Psoas muscle (tissue), 8 donors: ENCODE data around the gene C16orf74. TPM values are rescaled to one million over a fixed set of nuclear protein-coding genes. Genes with fewer than 3 reads are reported as not detected.

Experiments
- ATAC-seq, 4 donors: fragments of 200-7000 bp; cut with Tn5 transposase; one replicate each; pipeline ENCODE4 v1.9.1; 2020; ENCODE audit warnings: moderate library complexity in 3 of 4, mild to moderate bottlenecking in 2 of 4
- DNase-seq, 2 donors: peaks; one replicate each; pipeline ENCODE4 v3.0.0-alpha.2; 2020
- H3K27ac ChIP-seq: fragments of 200-600 bp; one replicate; pipeline ENCODE4 v1.8.0; 2022
- H3K27me3 ChIP-seq, 3 donors: fragments of 200-600 bp in 1 of 3; one replicate each; pipeline versions ENCODE4 v1.6.1 to v1.8.0; 2013 to 2022; ENCODE audit warnings: low read length in 2 of 3, mild to moderate bottlenecking in 2 of 3, moderate library complexity in 1 of 3; ENCODE audit not compliant: insufficient read depth in 3 of 3
- H3K36me3 ChIP-seq, 2 donors: fragments of 200-600 bp in 1 of 2; one replicate each; pipeline versions ENCODE4 v1.6.1 to v1.8.0; 2013 to 2022; ENCODE audit warnings: low read depth in 1 of 2, mild to moderate bottlenecking in 1 of 2, moderate library complexity in 1 of 2; ENCODE audit not compliant: insufficient read depth in 1 of 2
- H3K4me1 ChIP-seq: fragments of 200-600 bp; one replicate; pipeline ENCODE4 v1.8.0; 2022
- H3K4me3 ChIP-seq: fragments of 200-600 bp; one replicate; pipeline ENCODE4 v1.8.0; 2022; ENCODE audit warnings: mild to moderate bottlenecking
- H3K9me3 ChIP-seq: fragments of 200-600 bp; one replicate; pipeline ENCODE4 v1.8.0; 2022
- CTCF ChIP-seq: fragments of 200-600 bp; IDR thresholded peaks from one replicate; pipeline ENCODE4 v1.8.0; 2022; ENCODE audit warnings: antibody characterized with exemption
- WGBS, 3 donors: extraction: QIAGEN DNeasy Blood & Tissue Kit; methylation state at CpG; one replicate each; pipeline versions ENCODE4 v1.1.6 to v1.1.7; 2013; 5-methylcytosine and 5-hydroxymethylcytosine counted together
- intact Hi-C, 2 donors: fragments of 100-400 bp; cut with DNase I; formaldehyde crosslinking; loops; one replicate each; pipeline versions ENCODE4 v1.11.0 to v1.14.2; 2022
- polyA plus RNA-seq, 3 donors: library from polyadenylated mRNA; stranded (reverse); fragments of 200-250 nt; gene quantifications; one replicate each; pipeline ENCODE4 v1.2.3, GENCODE V29; 2013
- total RNA-seq, 4 donors: library from RNA; stranded (reverse); fragmentation: NEBNext Ultra II Directional in 2 of 4; extraction: Animal tissue kit (Norgen Biotek cat#: 25700) in 2 of 4; gene quantifications; one replicate each; pipeline versions ENCODE4 v1.2.1 to v1.2.4, GENCODE V29; 2021 to 2023
- donor health status: healthy with polysubstance abuse.
- donor health status: DM: no; HTN: no; CAD: no; lungs with moderate emphysema.
- donor health status: Bipolar disorder and iron deficiency.
- donor health status: healthy.
- donor health status: DM: yes; HTN: yes; CAD: no.
- donor health status: DM: no; HTN: no; CAD: no.
- donor health status: DM: no; HTN: no; CAD: no.
- donor health status: DM: yes; HTN: yes; CAD: no.

Gene C16orf74
- total and polyA plus RNA-seq, 7 donors, result 0.13 to 3.8 (median 0.24) TPM; not detected in 2

GRCh38 chr16:85778873-85779272 is 28.0 kb upstream of the C16orf74 start:
- peaks cover 6 to 56% of the 10 kb centered on the region in 2 donors for H3K36me3 ChIP-seq
- intact Hi-C loops, result no loop called here
- H3K27ac ChIP-seq, result no peak overlapping the region

GRCh38 chr16:85777583-85778310 is 26.9 kb upstream of the C16orf74 start:
- 63 to 79% (median 74%) methylated on average over 4 of the region's 4 CpGs for WGBS, 3 donors
- ATAC-seq (no peak), DNase-seq (no peak)
- H3K4me3 ChIP-seq, result no peak overlapping the region
- H3K9me3 ChIP-seq, result no peaks in the 10 kb centered on the region
- H3K27me3 ChIP-seq, result no peaks in the 10 kb centered on the region
- no peak overlapping the region for H3K27ac ChIP-seq
- no peak for TF ChIP-seq CTCF
- intact Hi-C loops, result no loop called here
- H3K4me1 ChIP-seq, result peaks cover 14% of the 10 kb centered on the region
- peaks cover 6 to 56% of the 10 kb centered on the region in 2 donors for H3K36me3 ChIP-seq

More at GRCh38 chr16:85778873-85779272, 28.0 kb upstream of the C16orf74 start:
- ATAC-seq (no peak), DNase-seq (no peak)
- WGBS, 3 donors, result 74 to 76% (median 76%) methylated on average over 12 of the region's 12 CpGs
- TF ChIP-seq CTCF, result no peak
- no peaks in the 10 kb centered on the region for H3K9me3 ChIP-seq
- H3K27me3 ChIP-seq, result no peaks in the 10 kb centered on the region
- no peak overlapping the region for H3K4me3 ChIP-seq
- peaks cover 17% of the 10 kb centered on the region for H3K4me1 ChIP-seq

DNA sequence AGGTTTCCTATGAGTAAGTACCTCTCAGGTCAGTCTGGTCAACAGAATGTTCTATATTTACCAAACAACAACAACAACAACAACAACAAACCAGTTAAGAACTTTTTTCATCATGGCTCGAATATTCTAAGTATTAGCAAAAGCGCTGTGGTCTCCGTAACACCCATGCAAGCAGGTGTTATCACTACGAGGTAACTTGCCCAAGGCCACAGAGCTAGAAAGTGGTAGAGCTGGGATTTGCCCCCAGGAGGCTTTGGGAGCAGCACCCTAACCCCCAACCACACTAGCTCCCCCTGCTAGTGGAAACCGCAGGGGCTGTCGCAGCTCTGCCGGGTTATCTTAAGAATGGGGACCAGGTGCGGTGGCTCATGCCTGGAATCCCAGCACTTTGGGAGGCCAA is 23.9 kb upstream of the C16orf74 start:
- no peaks in the 10 kb centered on the region for H3K4me1 ChIP-seq
- DNase-seq (no peak), ATAC-seq (no peak)
- TF ChIP-seq CTCF, result no peak
- peaks cover 0 to 45% of the 10 kb centered on the region in 2 donors for H3K36me3 ChIP-seq
- intact Hi-C loops, result no loop called here
- no peak overlapping the region for H3K27ac ChIP-seq
- no peaks in the 10 kb centered on the region for H3K9me3 ChIP-seq
- WGBS, 3 donors, result 94 to 96% (median 95%) methylated on average over 8 of the region's 8 CpGs
- H3K27me3 ChIP-seq, result no peaks in the 10 kb centered on the region
- H3K4me3 ChIP-seq, result no peak overlapping the region

DNA sequence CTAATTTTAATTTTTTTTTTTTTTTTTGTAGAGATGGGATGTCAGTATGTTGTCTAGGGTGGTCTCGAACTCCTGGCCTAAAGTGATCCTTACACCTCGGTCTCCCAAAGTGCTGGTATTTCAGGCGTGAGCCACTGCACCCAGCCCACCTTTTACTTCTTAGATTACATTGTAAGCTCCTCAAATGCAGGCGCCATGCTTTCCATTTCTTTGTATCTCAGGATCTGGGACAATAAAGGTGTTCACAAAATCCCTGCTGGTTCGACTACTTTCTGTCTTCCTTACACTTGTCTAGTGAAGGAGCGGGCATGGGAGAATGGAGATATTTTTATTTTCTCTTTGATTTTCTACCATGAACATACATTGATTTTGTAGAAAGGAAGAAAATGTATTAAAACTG is 23.2 kb upstream of the C16orf74 start:
- no peak for DNase-seq
- intact Hi-C loops, result no loop called here
- Histone ChIP-seq H3K36me3 (peaks cover 0 to 38% of the 10 kb centered on the region in 2 donors), H3K4me1 (no peaks in the 10 kb centered on the region), H3K27ac (no peak overlapping the region), H3K9me3 (no peaks in the 10 kb centered on the region), H3K4me3 (no peak overlapping the region), H3K27me3 (no peaks in the 10 kb centered on the region)
- no peak for ATAC-seq
- TF ChIP-seq CTCF, result no peak
- 77 to 81% (median 80%) methylated on average over 6 of the region's 6 CpGs for WGBS, 3 donors

- intact Hi-C loops, result no loop called here
- Histone ChIP-seq H3K27me3 (no peaks in the 10 kb centered on the region), H3K36me3 (peaks cover 0 to 27% of the 10 kb centered on the region in 2 donors), H3K4me1 (no peaks in the 10 kb centered on the region), H3K4me3 (no peak overlapping the region), H3K9me3 (no peaks in the 10 kb centered on the region), H3K27ac (no peak overlapping the region)
- ATAC-seq (no peak), DNase-seq (no peak)
- TF ChIP-seq CTCF, result no peak
- 91 to 96% (median 95%) methylated on average over 6 of the region's 6 CpGs for WGBS, 3 donors
Observed at GRCh38 chr16:85773044-85773443, 22.1 kb upstream of the C16orf74 start.
